ENCODE measurements around the gene PDZD8.

PDZD8 gene

GRCh38 chr10:117339979-117340378 lies 35.3 kb downstream of the PDZD8 start:
- H2AFZ ChIP-seq (ENCODE audit: low read length) = no peak overlapping the region
- no peak overlapping the region for H3K27ac ChIP-seq (ENCODE audit: low read depth, low read length, poor library complexity, severe bottlenecking)
- no peaks in the 10 kb centered on the region for H3K4me1 ChIP-seq (ENCODE audit: insufficient read depth, low read length, severe bottlenecking)
- H3K9me2 ChIP-seq (ENCODE audit: low read depth, low read length) = no peaks in the 10 kb centered on the region
- TF ChIP-seq EZH2 (IDR thresholded peaks at IDR 0.05; ENCODE audit: borderline replicate concordance, low read length) (no peak), CTCF (IDR thresholded peaks at IDR 0.05; ENCODE audit: low read length) (no peak)
- H3F3A ChIP-seq (ENCODE audit: insufficient read depth, low read length) = no peaks in the 10 kb centered on the region
- H3K79me2 ChIP-seq (ENCODE audit: insufficient read depth, low read length) = no peaks in the 10 kb centered on the region
- peaks cover 27% of the 10 kb centered on the region for H3K36me3 ChIP-seq (ENCODE audit: insufficient read depth, low read length)
- H3K4me2 ChIP-seq (ENCODE audit: low read length) = no peak overlapping the region
- no peak overlapping the region for H3K4me3 ChIP-seq (ENCODE audit: low read depth, low read length, poor library complexity, severe bottlenecking)
- no peaks in the 10 kb centered on the region for H3K27me3 ChIP-seq (ENCODE audit: insufficient read depth, low read length)
- peaks cover under 1% of the 10 kb centered on the region; the same call in 1 of the 2 replicates for H3K9me3 ChIP-seq (ENCODE audit: low read length)
- H4K20me1 ChIP-seq (ENCODE audit: insufficient read depth, low read length) = no peaks in the 10 kb centered on the region
- no peak overlapping the region for H3K9ac ChIP-seq (ENCODE audit: low read length)

GRCh38 chr10:117339578-117339977 lies 35.7 kb downstream of the PDZD8 start:
- no peak overlapping the region for H3K4me3 ChIP-seq (ENCODE audit: low read depth, low read length, poor library complexity, severe bottlenecking)
- H3F3A ChIP-seq (ENCODE audit: insufficient read depth, low read length) = no peaks in the 10 kb centered on the region
- H4K20me1 ChIP-seq (ENCODE audit: insufficient read depth, low read length) = no peaks in the 10 kb centered on the region
- H3K9ac ChIP-seq (ENCODE audit: low read length) = no peak overlapping the region
- no peaks in the 10 kb centered on the region for H3K27me3 ChIP-seq (ENCODE audit: insufficient read depth, low read length)
- no peak overlapping the region for H3K4me2 ChIP-seq (ENCODE audit: low read length)
- no peak for TF ChIP-seq EZH2 (IDR thresholded peaks at IDR 0.05; ENCODE audit: borderline replicate concordance, low read length)
- peaks cover 3% of the 10 kb centered on the region; the same call in 1 of the 2 replicates for H3K9me3 ChIP-seq (ENCODE audit: low read length)
- no peaks in the 10 kb centered on the region for H3K9me2 ChIP-seq (ENCODE audit: low read depth, low read length)
- no peak overlapping the region for H3K27ac ChIP-seq (ENCODE audit: low read depth, low read length, poor library complexity, severe bottlenecking)
- no peaks in the 10 kb centered on the region for H3K79me2 ChIP-seq (ENCODE audit: insufficient read depth, low read length)
- H2AFZ ChIP-seq (ENCODE audit: low read length) = no peak overlapping the region
- no peaks in the 10 kb centered on the region for H3K4me1 ChIP-seq (ENCODE audit: insufficient read depth, low read length, severe bottlenecking)
- H3K36me3 ChIP-seq (ENCODE audit: insufficient read depth, low read length) = peaks cover 31% of the 10 kb centered on the region

GRCh38 chr10:117334926-117335325 lies 40.3 kb downstream of the PDZD8 start:
- Histone ChIP-seq H3K9me3 (ENCODE audit: low read length) (peaks cover 3% of the 10 kb centered on the region; the same call in 1 of the 2 replicates), H3K4me2 (ENCODE audit: low read length) (no peak overlapping the region), H3K27me3 (ENCODE audit: insufficient read depth, low read length) (no peaks in the 10 kb centered on the region), H4K20me1 (ENCODE audit: insufficient read depth, low read length) (no peaks in the 10 kb centered on the region), H3K9ac (ENCODE audit: low read length) (no peak overlapping the region), H3K4me1 (ENCODE audit: insufficient read depth, low read length, severe bottlenecking) (no peaks in the 10 kb centered on the region), H3F3A (ENCODE audit: insufficient read depth, low read length) (no peaks in the 10 kb centered on the region), H3K79me2 (ENCODE audit: insufficient read depth, low read length) (no peaks in the 10 kb centered on the region; the same call in 1 of the 2 replicates), H3K27ac (ENCODE audit: low read depth, low read length, poor library complexity, severe bottlenecking) (no peak overlapping the region), H2AFZ (ENCODE audit: low read length) (no peak overlapping the region), H3K36me3 (ENCODE audit: insufficient read depth, low read length) (peaks cover 36% of the 10 kb centered on the region), H3K9me2 (ENCODE audit: low read depth, low read length) (no peaks in the 10 kb centered on the region), H3K4me3 (ENCODE audit: low read depth, low read length, poor library complexity, severe bottlenecking) (no peak overlapping the region)
- no peak for TF ChIP-seq CTCF (IDR thresholded peaks at IDR 0.05; ENCODE audit: low read length)
- TF ChIP-seq EZH2 (IDR thresholded peaks at IDR 0.05; ENCODE audit: borderline replicate concordance, low read length) = no peak

- no peaks in the 10 kb centered on the region for H4K20me1 ChIP-seq (ENCODE audit: insufficient read depth, low read length)
- H3F3A ChIP-seq (ENCODE audit: insufficient read depth, low read length) = no peaks in the 10 kb centered on the region
- no peak overlapping the region for H2AFZ ChIP-seq (ENCODE audit: low read length)
- peaks cover 32% of the 10 kb centered on the region for H3K36me3 ChIP-seq (ENCODE audit: insufficient read depth, low read length)
- H3K4me3 ChIP-seq (ENCODE audit: low read depth, low read length, poor library complexity, severe bottlenecking) = no peak overlapping the region
- no peak overlapping the region for H3K27ac ChIP-seq (ENCODE audit: low read depth, low read length, poor library complexity, severe bottlenecking)
- H3K9ac ChIP-seq (ENCODE audit: low read length) = no peak overlapping the region
- no peaks in the 10 kb centered on the region for H3K27me3 ChIP-seq (ENCODE audit: insufficient read depth, low read length)
- TF ChIP-seq CTCF (IDR thresholded peaks at IDR 0.05; ENCODE audit: low read length) (no peak), EZH2 (IDR thresholded peaks at IDR 0.05; ENCODE audit: borderline replicate concordance, low read length) (no peak)
- H3K4me1 ChIP-seq (ENCODE audit: insufficient read depth, low read length, severe bottlenecking) = no peaks in the 10 kb centered on the region
- H3K9me2 ChIP-seq (ENCODE audit: low read depth, low read length) = no peaks in the 10 kb centered on the region
- no peaks in the 10 kb centered on the region; the same call in 1 of the 2 replicates for H3K79me2 ChIP-seq (ENCODE audit: insufficient read depth, low read length)
- no peak overlapping the region for H3K4me2 ChIP-seq (ENCODE audit: low read length)
- peaks cover 3% of the 10 kb centered on the region; the same call in 1 of the 2 replicates for H3K9me3 ChIP-seq (ENCODE audit: low read length)
These were observed 41.2 kb downstream of the PDZD8 start for GRCh38 chr10:117334066-117334465.

Data from OCI-LY1 (cell line).